Measurements from ENCODE around the gene AUTS2.
A peak's percentile ranks its signal among the peaks of the same experiment; 100 is the strongest.

The AUTS2 gene

DNA sequence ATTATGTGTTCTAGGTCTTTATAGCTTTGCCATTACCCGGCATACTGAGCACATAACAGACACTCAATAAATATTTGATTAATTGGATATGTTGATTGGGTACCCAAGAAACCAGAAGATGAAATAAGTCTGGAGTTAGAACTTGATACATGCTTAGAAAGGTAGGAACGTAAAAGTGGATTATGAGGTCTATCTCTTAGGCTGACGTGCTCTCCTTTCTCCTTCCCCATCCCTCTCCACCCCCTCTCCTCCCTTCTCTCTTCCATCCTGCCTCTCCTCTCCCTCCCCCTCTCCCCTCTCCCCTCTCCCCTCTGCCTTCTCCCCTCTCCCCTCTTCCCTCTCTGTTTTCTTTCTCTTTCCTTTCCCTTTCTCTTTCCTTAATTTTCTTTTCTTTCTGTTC lies 34.0 kb downstream of the AUTS2 start:
- ChIA-PET POLR2A (no interaction called here), CTCF (no interaction called here)
- DNase-seq (ENCODE audit: extremely low spot score) = no peak
- TF ChIP-seq SUZ12 (IDR thresholded peaks at IDR 0.05) = no peak
- TF ChIP-seq FOXA1 (IDR thresholded peaks at IDR 0.05) = no peak
- TF ChIP-seq ZNF384 (IDR thresholded peaks at IDR 0.05) = no peak
- no peak for TF ChIP-seq NFRKB (IDR thresholded peaks at IDR 0.05)
- no peak for TF ChIP-seq TARDBP (IDR thresholded peaks at IDR 0.05)
- no peak for TF ChIP-seq CTBP1 (IDR thresholded peaks at IDR 0.05; ENCODE audit: borderline replicate concordance)
- TF ChIP-seq BHLHE40 (IDR thresholded peaks at IDR 0.05; ENCODE audit: borderline replicate concordance) = no peak
- no peak for TF ChIP-seq ARNT (IDR thresholded peaks at IDR 0.05)
- no peak for TF ChIP-seq ELF4 (IDR thresholded peaks at IDR 0.05)
- no peak for TF ChIP-seq FOXK2 (IDR thresholded peaks at IDR 0.05)
- no peak for TF ChIP-seq HDGF (IDR thresholded peaks at IDR 0.05; ENCODE audit: borderline replicate concordance)
- TF ChIP-seq L3MBTL2 (conservative IDR thresholded peaks at IDR 0.05) = no peak
- TF ChIP-seq LEF1 (IDR thresholded peaks at IDR 0.05; ENCODE audit: borderline replicate concordance) = no peak
- TF ChIP-seq FOXM1 (IDR thresholded peaks at IDR 0.05; ENCODE audit: borderline replicate concordance) = no peak
- TF ChIP-seq SP1 (IDR thresholded peaks at IDR 0.05) = no peak
- no peak for TF ChIP-seq PKNOX1 (IDR thresholded peaks at IDR 0.05)

GRCh38 chr7:69633122-69633831 lies 35.0 kb downstream of the AUTS2 start:
- TF ChIP-seq SUZ12 (IDR thresholded peaks at IDR 0.05) = no peak
- TF ChIP-seq FOXK2 (IDR thresholded peaks at IDR 0.05) = no peak
- no peak for TF ChIP-seq NFRKB (IDR thresholded peaks at IDR 0.05)
- TF ChIP-seq BHLHE40 (IDR thresholded peaks at IDR 0.05; ENCODE audit: borderline replicate concordance) = no peak
- POLR2A ChIA-PET = no interaction called here
- CTCF ChIA-PET = no interaction called here
- DNase-seq (ENCODE audit: extremely low spot score) = no peak

GRCh38 chr7:69635555-69636185 lies 37.4 kb downstream of the AUTS2 start:
- no peak for DNase-seq (ENCODE audit: extremely low spot score)
- TF ChIP-seq LEF1 (IDR thresholded peaks at IDR 0.05; ENCODE audit: borderline replicate concordance) = no peak
- no peak for TF ChIP-seq TARDBP (IDR thresholded peaks at IDR 0.05)
- TF ChIP-seq ARNT (IDR thresholded peaks at IDR 0.05) = no peak
- TF ChIP-seq NFRKB (IDR thresholded peaks at IDR 0.05) = no peak
- no peak for TF ChIP-seq ZNF384 (IDR thresholded peaks at IDR 0.05)
- no peak for TF ChIP-seq FOXK2 (IDR thresholded peaks at IDR 0.05)
- TF ChIP-seq FOXA1 (IDR thresholded peaks at IDR 0.05) = no peak
- no peak for TF ChIP-seq PKNOX1 (IDR thresholded peaks at IDR 0.05)
- TF ChIP-seq HDGF (IDR thresholded peaks at IDR 0.05; ENCODE audit: borderline replicate concordance) = no peak
- TF ChIP-seq SUZ12 (IDR thresholded peaks at IDR 0.05) = no peak
- TF ChIP-seq CTBP1 (IDR thresholded peaks at IDR 0.05; ENCODE audit: borderline replicate concordance) = no peak
- TF ChIP-seq ELF4 (IDR thresholded peaks at IDR 0.05) = no peak
- no peak for TF ChIP-seq BHLHE40 (IDR thresholded peaks at IDR 0.05; ENCODE audit: borderline replicate concordance)
- TF ChIP-seq L3MBTL2 (conservative IDR thresholded peaks at IDR 0.05) = no peak
- TF ChIP-seq SP1 (IDR thresholded peaks at IDR 0.05) = no peak
- no peak for TF ChIP-seq FOXM1 (IDR thresholded peaks at IDR 0.05; ENCODE audit: borderline replicate concordance)
- CTCF ChIA-PET = no interaction called here
- POLR2A ChIA-PET = interaction anchor here (0.6 kb wide), 1 partner anchor 515 kb away, joined by 3 read pairs; no protein-coding TSS in a partner anchor

DNA sequence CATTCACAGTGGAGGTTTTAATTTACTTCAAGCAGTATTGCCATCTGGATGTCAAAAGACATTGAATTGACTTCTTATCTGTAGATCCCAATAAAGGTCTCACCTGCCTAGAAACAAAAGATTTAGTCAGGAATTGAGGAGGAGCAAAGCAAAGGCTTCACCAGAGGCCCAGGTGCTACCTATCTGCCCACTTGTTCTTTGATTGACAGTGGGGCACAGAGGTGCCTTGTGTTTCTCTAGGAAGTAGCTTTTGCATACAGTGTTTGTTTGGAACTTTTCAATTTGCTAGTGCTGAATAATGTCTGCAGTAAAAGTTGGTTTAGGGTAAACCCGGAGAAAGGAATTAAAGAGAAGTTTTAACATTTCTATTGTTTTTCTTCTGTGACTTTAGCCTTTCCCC lies 40.4 kb downstream of the AUTS2 start:
- POLR2A ChIA-PET = no interaction called here
- CTCF ChIA-PET = no interaction called here
- no peak for DNase-seq (ENCODE audit: extremely low spot score)
- TF ChIP-seq ARNT (IDR thresholded peaks at IDR 0.05) (no peak), CTBP1 (IDR thresholded peaks at IDR 0.05; ENCODE audit: borderline replicate concordance) (no peak), FOXK2 (IDR thresholded peaks at IDR 0.05) (no peak), SUZ12 (IDR thresholded peaks at IDR 0.05) (no peak), PKNOX1 (IDR thresholded peaks at IDR 0.05) (peak; percentile 66; the same call in 1 of the 2 replicates), FOXM1 (IDR thresholded peaks at IDR 0.05; ENCODE audit: borderline replicate concordance) (no peak), FOXA1 (IDR thresholded peaks at IDR 0.05) (no peak), HDGF (IDR thresholded peaks at IDR 0.05; ENCODE audit: borderline replicate concordance) (no peak)

DNA sequence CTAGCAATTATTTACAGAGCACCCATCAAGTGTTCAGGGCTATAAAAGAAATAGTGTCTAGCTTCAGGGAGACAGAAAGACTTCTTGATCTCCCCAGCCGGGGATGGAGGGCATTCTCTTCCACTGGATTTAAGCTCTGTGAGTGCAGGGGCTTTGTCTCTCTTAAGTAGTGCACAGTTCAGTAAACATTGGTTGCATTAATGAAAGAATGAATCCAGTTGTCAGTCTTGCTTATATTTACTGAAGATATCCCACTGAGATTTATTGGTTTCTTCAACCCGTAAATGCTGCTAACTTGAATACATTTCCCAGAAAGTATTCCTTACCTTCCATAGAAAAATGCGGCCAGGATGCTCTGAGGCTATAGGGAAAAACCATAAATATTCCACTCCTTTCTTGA lies 41.9 kb downstream of the AUTS2 start:
- TF ChIP-seq PKNOX1 (IDR thresholded peaks at IDR 0.05) = peak; percentile 71
- TF ChIP-seq SUZ12 (IDR thresholded peaks at IDR 0.05) = no peak
- CTCF ChIA-PET = no interaction called here

More for the DNA sequence above, 41.9 kb downstream of the AUTS2 start:
- POLR2A ChIA-PET = no interaction called here
- no peak for DNase-seq (ENCODE audit: extremely low spot score)
